Activated CD8-positive, alpha-beta memory T cell treated with anti-CD3 and anti-CD28 coated beads, Interleukin-2, amount 10 ng/mL, durations not matched to agents 7 days and 5 days (primary cell): ENCODE results near the gene ARHGAP32. TPM values are rescaled to one million over a fixed set of nuclear protein-coding genes. Genes with fewer than 3 reads are reported as not detected.

Experiments used
- total RNA-seq, 2 experiments: library from RNA; stranded (reverse); gene quantifications; one replicate each; pipeline ENCODE4 v1.2.3, GENCODE V29; 2021

The ARHGAP32 gene
- total RNA-seq, 2 experiments from 2014 or later: 1.0 to 1.3 TPM

Other genes with a start within 250 kb of the ARHGAP32 start
- not detected for gene TP53AIP1, start 249.5 kb downstream of the ARHGAP32 start, total RNA-seq
- gene BARX2, start 183.5 kb upstream of the ARHGAP32 start, total RNA-seq: under 1 TPM in 1 of 2 experiments, not detected in 1; 0.23 TPM